ENCODE results near the gene RASSF3. TPM values are rescaled to one million over a fixed set of nuclear protein-coding genes. Genes with fewer than 3 reads are reported as not detected.

Gene RASSF3
- total and polyA plus RNA-seq, 2 of the 13 experiments (the other 11 are each of a cell fraction or from before 2014, with no cell fraction given) = 15.5 to 16.0 TPM

DNA sequence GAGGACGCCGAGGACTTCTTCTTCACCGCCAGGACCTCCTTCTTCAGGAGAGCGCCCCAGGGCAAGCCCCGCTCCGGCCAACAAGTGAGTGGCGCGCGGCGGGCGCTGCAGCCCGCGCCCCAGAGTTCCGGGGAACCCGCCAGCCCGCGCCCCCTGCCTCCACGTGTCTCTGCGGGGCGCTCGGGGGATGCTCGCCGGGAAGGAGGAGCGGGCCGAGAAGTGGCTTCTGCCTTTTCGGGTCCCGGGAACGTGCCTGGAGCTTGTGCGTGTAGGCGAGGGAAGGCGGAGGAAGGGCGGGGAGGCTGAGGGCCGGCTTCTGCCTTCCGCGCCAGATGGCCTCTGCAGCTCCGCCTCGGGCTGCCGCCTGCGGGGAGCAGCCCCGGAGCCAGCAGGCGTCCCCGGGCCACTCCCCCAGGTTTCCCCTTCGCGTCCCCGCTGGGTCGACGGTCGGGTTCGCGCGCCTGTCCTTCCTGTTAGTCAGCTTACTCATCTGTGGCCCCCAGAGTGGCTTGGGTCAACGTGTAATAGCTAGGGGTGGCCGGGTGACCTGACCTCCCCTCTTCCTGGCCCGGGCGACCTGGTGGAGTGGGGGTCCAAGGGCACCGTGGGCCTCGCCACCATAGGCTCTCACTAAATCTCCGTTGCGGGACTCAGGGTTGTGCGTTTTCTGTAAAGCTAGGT lies 505 bp downstream of the RASSF3 start (continued):
- TF ChIP-seq REST (IDR thresholded peaks at IDR 0.05; ENCODE audit: borderline replicate concordance in 1 of 2, low read depth in 1 of 2, low read length in 2 of 2) = no peak
- no peak for TF ChIP-seq ZNF460 (CRISPR knock-in tag; IDR thresholded peaks at IDR 0.05; ENCODE audit: borderline replicate concordance)
- no peak for TF ChIP-seq ARNT2 (CRISPR knock-in tag; IDR thresholded peaks at IDR 0.05; ENCODE audit: low read depth)
- TF ChIP-seq BCL6 (CRISPR knock-in tag; IDR thresholded peaks at IDR 0.05) = no peak
- TF ChIP-seq, protein P1, sequence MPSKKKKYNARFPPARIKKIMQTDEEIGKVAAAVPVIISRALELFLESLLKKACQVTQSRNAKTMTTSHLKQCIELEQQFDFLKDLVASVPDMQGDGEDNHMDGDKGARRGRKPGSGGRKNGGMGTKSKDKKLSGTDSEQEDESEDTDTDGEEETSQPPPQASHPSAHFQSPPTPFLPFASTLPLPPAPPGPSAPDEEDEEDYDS (CRISPR knock-in tag; IDR thresholded peaks at IDR 0.05) = no peak
- TF ChIP-seq ZNF124 (CRISPR knock-in tag; IDR thresholded peaks at IDR 0.05) = no peak
- TF ChIP-seq TARDBP (CRISPR knock-in tag; IDR thresholded peaks at IDR 0.05) = no peak
- TF ChIP-seq SP4 (CRISPR knock-in tag; IDR thresholded peaks at IDR 0.05) = no peak
- no peak for TF ChIP-seq ZBTB10 (CRISPR knock-in tag; IDR thresholded peaks at IDR 0.05; ENCODE audit: borderline replicate concordance)
- TF ChIP-seq KDM4B (CRISPR knock-in tag; IDR thresholded peaks at IDR 0.05) = no peak
- peak; percentile 42 for TF ChIP-seq RXRB (CRISPR knock-in tag; IDR thresholded peaks at IDR 0.05; ENCODE audit: borderline replicate concordance)
- no peak for TF ChIP-seq EP300 (IDR thresholded peaks at IDR 0.05; ENCODE audit: low read depth in 2 of 2, low read length in 2 of 2)
- TF ChIP-seq EP300 (CRISPR knock-in tag; IDR thresholded peaks at IDR 0.05; ENCODE audit: borderline replicate concordance) = no peak
- no peak for TF ChIP-seq IKZF4 (CRISPR knock-in tag; IDR thresholded peaks at IDR 0.05; ENCODE audit: borderline replicate concordance, low read depth, not compliant biosample characterization)
- TF ChIP-seq, protein P2, sequence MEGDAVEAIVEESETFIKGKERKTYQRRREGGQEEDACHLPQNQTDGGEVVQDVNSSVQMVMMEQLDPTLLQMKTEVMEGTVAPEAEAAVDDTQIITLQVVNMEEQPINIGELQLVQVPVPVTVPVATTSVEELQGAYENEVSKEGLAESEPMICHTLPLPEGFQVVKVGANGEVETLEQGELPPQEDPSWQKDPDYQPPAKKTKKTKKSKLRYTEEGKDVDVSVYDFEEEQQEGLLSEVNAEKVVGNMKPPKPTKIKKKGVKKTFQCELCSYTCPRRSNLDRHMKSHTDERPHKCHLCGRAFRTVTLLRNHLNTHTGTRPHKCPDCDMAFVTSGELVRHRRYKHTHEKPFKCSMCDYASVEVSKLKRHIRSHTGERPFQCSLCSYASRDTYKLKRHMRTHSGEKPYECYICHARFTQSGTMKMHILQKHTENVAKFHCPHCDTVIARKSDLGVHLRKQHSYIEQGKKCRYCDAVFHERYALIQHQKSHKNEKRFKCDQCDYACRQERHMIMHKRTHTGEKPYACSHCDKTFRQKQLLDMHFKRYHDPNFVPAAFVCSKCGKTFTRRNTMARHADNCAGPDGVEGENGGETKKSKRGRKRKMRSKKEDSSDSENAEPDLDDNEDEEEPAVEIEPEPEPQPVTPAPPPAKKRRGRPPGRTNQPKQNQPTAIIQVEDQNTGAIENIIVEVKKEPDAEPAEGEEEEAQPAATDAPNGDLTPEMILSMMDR (CRISPR knock-in tag; IDR thresholded peaks at IDR 0.05) = no peak
- no peak for TF ChIP-seq HNF4G (IDR thresholded peaks at IDR 0.05; ENCODE audit: borderline replicate concordance, low read depth, low read length)
- TF ChIP-seq HNF4G (CRISPR knock-in tag; IDR thresholded peaks at IDR 0.05; ENCODE audit: borderline replicate concordance, low read depth) = no peak; the same call in 1 of the 2 replicates
- TF ChIP-seq NFIC (IDR thresholded peaks at IDR 0.05; ENCODE audit: low read length) = no peak
- TF ChIP-seq ZBTB7A (CRISPR knock-in tag; IDR thresholded peaks at IDR 0.05) = no peak
- TF ChIP-seq EHMT2 (IDR thresholded peaks at IDR 0.05; ENCODE audit: borderline replicate concordance, low read depth, low read length) = no peak
- no peak for TF ChIP-seq RBAK (CRISPR knock-in tag; IDR thresholded peaks at IDR 0.05)

Data from HepG2 (cell line).